HG03457 (cell line): ENCODE results near the gene ST3GAL2.
"Not testable (repeated sequence)": the region's sequence is repeated elsewhere in the genome, so short reads cannot be mapped to it uniquely, and the experiment has no call there.

ENCODE experiments used
- ATAC-seq: cut with Tn5 transposase; IDR thresholded peaks from one replicate; pipeline ENCODE4 v1.9.1; 2021; ENCODE audit warnings: moderate number of reproducible peaks; ENCODE audit not compliant: unreplicated experiment

ST3GAL2 gene

GRCh38 chr16:70342016-70342415, 96.9 kb downstream of the ST3GAL2 start:
- no peak for ATAC-seq

GRCh38 chr16:70341600-70341999, 97.3 kb downstream of the ST3GAL2 start:
- ATAC-seq = no peak

- no peak for ATAC-seq
These were observed 101.1 kb downstream of the ST3GAL2 start for GRCh38 chr16:70337814-70338213.

GRCh38 chr16:70332728-70333127, 106.2 kb downstream of the ST3GAL2 start:
- ATAC-seq = not testable (repeated sequence)

GRCh38 chr16:70331588-70332358, 107.1 kb downstream of the ST3GAL2 start:
- no peak for ATAC-seq

- no peak for ATAC-seq
These were observed 107.8 kb downstream of the ST3GAL2 start for GRCh38 chr16:70331091-70331490.
